ENCODE results near the gene DDX39B.

GRCh38 chr6:31495580-31495979, 46.2 kb downstream of the DDX39B start:
- TF ChIP-seq POLR2AphosphoS5 (IDR thresholded peaks at IDR 0.05; ENCODE audit: low read depth, low read length) (no peak), CTCF (IDR thresholded peaks at IDR 0.05; ENCODE audit: control extremely low read depth in 1 of 3, insufficient read depth in 1 of 3, low read depth in 1 of 3, low read length in 3 of 3) (no peak), NRF1 (IDR thresholded peaks at IDR 0.05; ENCODE audit: low read depth, low read length) (no peak), CBX5 (IDR thresholded peaks at IDR 0.05; ENCODE audit: low read depth, low read length) (no peak), POLR2A (IDR thresholded peaks at IDR 0.05; ENCODE audit: control extremely low read depth in 1 of 2, low read depth in 2 of 2, low read length in 2 of 2) (no peak), E2F6 (IDR thresholded peaks at IDR 0.05) (no peak), SRF (IDR thresholded peaks at IDR 0.05; ENCODE audit: low read depth, low read length) (no peak), SIN3A (conservative IDR thresholded peaks at IDR 0.05 in 1 of 2, IDR thresholded peaks at IDR 0.05 in 1 of 2; ENCODE audit: low read depth in 1 of 2, low read length in 2 of 2) (no peak), GTF2F1 (IDR thresholded peaks at IDR 0.05; ENCODE audit: borderline replicate concordance, low read depth, low read length) (no peak)

Measured in H1 (cell line).